ENCODE data around the gene PPP6R2. TPM values are rescaled to one million over a fixed set of nuclear protein-coding genes. Genes with fewer than 3 reads are reported as not detected.

The PPP6R2 gene
- total RNA-seq, 1 donor = 27.5 TPM

- H3K9me3 ChIP-seq (ENCODE audit: low read depth, low read length) = no peaks in the 10 kb centered on the region
These were observed 31.3 kb upstream of the PPP6R2 start for GRCh38 chr22:50311606-50312351.

GRCh38 chr22:50312371-50312770 lies 30.8 kb upstream of the PPP6R2 start:
- peaks cover 42% of the 10 kb centered on the region for H3K4me1 ChIP-seq (ENCODE audit: insufficient read depth, low read length)
- H3K9me3 ChIP-seq (ENCODE audit: low read depth, low read length) = no peaks in the 10 kb centered on the region
- no peak overlapping the region for H3K4me3 ChIP-seq (ENCODE audit: low read length)
- no peaks in the 10 kb centered on the region for H3K27me3 ChIP-seq (ENCODE audit: insufficient read depth, low read length)

More at GRCh38 chr22:50311606-50312351, 31.3 kb upstream of the PPP6R2 start:
- H3K4me1 ChIP-seq (ENCODE audit: insufficient read depth, low read length) = peaks cover 42% of the 10 kb centered on the region
- H3K27me3 ChIP-seq (ENCODE audit: insufficient read depth, low read length) = no peaks in the 10 kb centered on the region
- no peak overlapping the region for H3K4me3 ChIP-seq (ENCODE audit: low read length)

- Histone ChIP-seq H3K4me1 (ENCODE audit: insufficient read depth, low read length) (peaks cover 39% of the 10 kb centered on the region), H3K9me3 (ENCODE audit: low read depth, low read length) (no peaks in the 10 kb centered on the region), H3K4me3 (ENCODE audit: low read length) (no peak overlapping the region), H3K27me3 (ENCODE audit: insufficient read depth, low read length) (no peaks in the 10 kb centered on the region)
These were observed 30.1 kb upstream of the PPP6R2 start for GRCh38 chr22:50313021-50313420.

- Histone ChIP-seq H3K27me3 (ENCODE audit: insufficient read depth, low read length) (no peaks in the 10 kb centered on the region), H3K4me1 (ENCODE audit: insufficient read depth, low read length) (peaks cover 33% of the 10 kb centered on the region), H3K4me3 (ENCODE audit: low read length) (no peak overlapping the region), H3K9me3 (ENCODE audit: low read depth, low read length) (no peaks in the 10 kb centered on the region)
These were observed 29.5 kb upstream of the PPP6R2 start for GRCh38 chr22:50313600-50313999.

- Histone ChIP-seq H3K4me3 (ENCODE audit: low read length) (peak overlapping the region; percentile 21), H3K27me3 (ENCODE audit: insufficient read depth, low read length) (no peaks in the 10 kb centered on the region), H3K4me1 (ENCODE audit: insufficient read depth, low read length) (peaks cover 29% of the 10 kb centered on the region), H3K9me3 (ENCODE audit: low read depth, low read length) (no peaks in the 10 kb centered on the region)
These were observed 29.1 kb upstream of the PPP6R2 start for GRCh38 chr22:50314081-50314454.

GRCh38 chr22:50314455-50315288 lies 28.5 kb upstream of the PPP6R2 start:
- no peaks in the 10 kb centered on the region for H3K9me3 ChIP-seq (ENCODE audit: low read depth, low read length)
- peak overlapping the region; percentile 21 for H3K4me3 ChIP-seq (ENCODE audit: low read length)
- no peaks in the 10 kb centered on the region for H3K27me3 ChIP-seq (ENCODE audit: insufficient read depth, low read length)
- peaks cover 23% of the 10 kb centered on the region for H3K4me1 ChIP-seq (ENCODE audit: insufficient read depth, low read length)

- no peaks in the 10 kb centered on the region for H3K9me3 ChIP-seq (ENCODE audit: low read depth, low read length)
- H3K4me3 ChIP-seq (ENCODE audit: low read length) = no peak overlapping the region
- peaks cover 22% of the 10 kb centered on the region for H3K4me1 ChIP-seq (ENCODE audit: insufficient read depth, low read length)
- no peaks in the 10 kb centered on the region for H3K27me3 ChIP-seq (ENCODE audit: insufficient read depth, low read length)
These were observed 27.6 kb upstream of the PPP6R2 start for GRCh38 chr22:50315289-50316113.

GRCh38 chr22:50316114-50317065 lies 26.7 kb upstream of the PPP6R2 start:
- Histone ChIP-seq H3K4me1 (ENCODE audit: insufficient read depth, low read length) (peaks cover 22% of the 10 kb centered on the region), H3K9me3 (ENCODE audit: low read depth, low read length) (no peaks in the 10 kb centered on the region), H3K4me3 (ENCODE audit: low read length) (no peak overlapping the region), H3K27me3 (ENCODE audit: insufficient read depth, low read length) (no peaks in the 10 kb centered on the region)

- no peak overlapping the region for H3K4me3 ChIP-seq (ENCODE audit: low read length)
- H3K4me1 ChIP-seq (ENCODE audit: insufficient read depth, low read length) = peaks cover 22% of the 10 kb centered on the region
- H3K27me3 ChIP-seq (ENCODE audit: insufficient read depth, low read length) = no peaks in the 10 kb centered on the region
- H3K9me3 ChIP-seq (ENCODE audit: low read depth, low read length) = no peaks in the 10 kb centered on the region
These were observed 25.9 kb upstream of the PPP6R2 start for GRCh38 chr22:50317178-50317577.

GRCh38 chr22:50317674-50318073 lies 25.5 kb upstream of the PPP6R2 start:
- H3K4me1 ChIP-seq (ENCODE audit: insufficient read depth, low read length) = peaks cover 22% of the 10 kb centered on the region
- no peak overlapping the region for H3K4me3 ChIP-seq (ENCODE audit: low read length)
- H3K9me3 ChIP-seq (ENCODE audit: low read depth, low read length) = no peaks in the 10 kb centered on the region
- H3K27me3 ChIP-seq (ENCODE audit: insufficient read depth, low read length) = no peaks in the 10 kb centered on the region

- no peaks in the 10 kb centered on the region for H3K9me3 ChIP-seq (ENCODE audit: low read depth, low read length)
- no peaks in the 10 kb centered on the region for H3K27me3 ChIP-seq (ENCODE audit: insufficient read depth, low read length)
- H3K4me3 ChIP-seq (ENCODE audit: low read length) = no peak overlapping the region
- peaks cover 22% of the 10 kb centered on the region for H3K4me1 ChIP-seq (ENCODE audit: insufficient read depth, low read length)
These were observed 24.8 kb upstream of the PPP6R2 start for GRCh38 chr22:50318356-50318697.

- no peaks in the 10 kb centered on the region for H3K9me3 ChIP-seq (ENCODE audit: low read depth, low read length)
- no peak overlapping the region for H3K4me3 ChIP-seq (ENCODE audit: low read length)
- peaks cover 18% of the 10 kb centered on the region for H3K4me1 ChIP-seq (ENCODE audit: insufficient read depth, low read length)
- H3K27me3 ChIP-seq (ENCODE audit: insufficient read depth, low read length) = no peaks in the 10 kb centered on the region
These were observed 24.3 kb upstream of the PPP6R2 start for GRCh38 chr22:50318698-50319411.

- peaks cover 11% of the 10 kb centered on the region for H3K4me1 ChIP-seq (ENCODE audit: insufficient read depth, low read length)
- H3K9me3 ChIP-seq (ENCODE audit: low read depth, low read length) = no peaks in the 10 kb centered on the region
- no peak overlapping the region for H3K4me3 ChIP-seq (ENCODE audit: low read length)
- H3K27me3 ChIP-seq (ENCODE audit: insufficient read depth, low read length) = no peaks in the 10 kb centered on the region
These were observed 23.6 kb upstream of the PPP6R2 start for GRCh38 chr22:50319503-50319951.

Measured in mononuclear cell (primary cell).